Subcutaneous abdominal adipose tissue (tissue), 5 donors: ENCODE data around the gene WWOX.

Experiments used
- H3K27ac ChIP-seq: one replicate; pipeline ENCODE4 v1.7.0; 2013; ENCODE audit warnings: low read depth, mild to moderate bottlenecking, inconsistent platforms, low read length, moderate library complexity
- H3K27me3 ChIP-seq, 5 donors: one replicate each; pipeline ENCODE4 v1.7.0; 2013; ENCODE audit warnings: low read length in 5 of 5, inconsistent platforms in 1 of 5; ENCODE audit not compliant: control insufficient read depth in 5 of 5, insufficient read depth in 4 of 5
- H3K36me3 ChIP-seq, 5 donors: one replicate each; pipeline ENCODE4 v1.7.0; 2013; ENCODE audit warnings: low read length in 5 of 5; ENCODE audit not compliant: control insufficient read depth in 5 of 5, insufficient read depth in 5 of 5
- H3K4me1 ChIP-seq, 5 donors: one replicate each; pipeline ENCODE4 v1.7.0; 2013; ENCODE audit warnings: low read length in 5 of 5, mild to moderate bottlenecking in 3 of 5, moderate library complexity in 1 of 5; ENCODE audit not compliant: control insufficient read depth in 5 of 5, insufficient read depth in 5 of 5
- H3K4me3 ChIP-seq, 5 donors: one replicate each; pipeline ENCODE4 v1.7.0; 2013; ENCODE audit warnings: low read length in 5 of 5, low read depth in 1 of 5
- H3K9ac ChIP-seq, 5 donors: one replicate each; pipeline ENCODE4 v1.7.0; 2013; ENCODE audit warnings: low read length in 5 of 5, mild to moderate bottlenecking in 4 of 5, moderate library complexity in 3 of 5
- H3K9me3 ChIP-seq, 5 donors: one replicate each; pipeline ENCODE4 v1.7.0; 2013; ENCODE audit warnings: low read length in 5 of 5; ENCODE audit not compliant: control insufficient read depth in 5 of 5
- donor health status: healthy.
- donor health status: healthy.
- donor health status: healthy.
- donor health status: healthy.
- donor health status: healthy.

WWOX gene

GRCh38 chr16:78570399-78571141 lies 471.1 kb downstream of the WWOX start:
- Histone ChIP-seq H3K9ac (no peak overlapping the region), H3K4me3 (no peak overlapping the region), H3K27me3 (no peaks in the 10 kb centered on the region), H3K9me3 (peaks cover 0 to 5% (median 0%) of the 10 kb centered on the region in 5 donors), H3K27ac (no peak overlapping the region), H3K4me1 (peaks cover 0 to 2% (median 0%) of the 10 kb centered on the region in 5 donors), H3K36me3 (no peaks in the 10 kb centered on the region)

- H3K27me3 ChIP-seq: no peaks in the 10 kb centered on the region
- H3K9ac ChIP-seq: no peak overlapping the region
- H3K36me3 ChIP-seq: no peaks in the 10 kb centered on the region
- H3K4me1 ChIP-seq: peaks cover 0 to 2% (median 0%) of the 10 kb centered on the region in 5 donors
- no peak overlapping the region for H3K4me3 ChIP-seq
- H3K9me3 ChIP-seq: peaks cover 0 to 5% (median 0%) of the 10 kb centered on the region in 5 donors
- H3K27ac ChIP-seq: no peak overlapping the region
Observed at GRCh38 chr16:78571434-78571833, 472.0 kb downstream of the WWOX start.

- no peaks in the 10 kb centered on the region for H3K27me3 ChIP-seq
- no peak overlapping the region for H3K9ac ChIP-seq
- H3K36me3 ChIP-seq: no peaks in the 10 kb centered on the region
- H3K9me3 ChIP-seq: peaks cover 0 to 5% (median 0%) of the 10 kb centered on the region in 5 donors
- no peak overlapping the region for H3K27ac ChIP-seq
- no peak overlapping the region for H3K4me3 ChIP-seq
- H3K4me1 ChIP-seq: peaks cover 0 to 2% (median 0%) of the 10 kb centered on the region in 5 donors
Observed at GRCh38 chr16:78571898-78572358, 472.5 kb downstream of the WWOX start.

- no peak overlapping the region for H3K27ac ChIP-seq
- no peak overlapping the region for H3K9ac ChIP-seq
- no peaks in the 10 kb centered on the region for H3K36me3 ChIP-seq
- no peak overlapping the region for H3K4me3 ChIP-seq
- H3K27me3 ChIP-seq: no peaks in the 10 kb centered on the region
- H3K4me1 ChIP-seq: peaks cover 0 to 2% (median 0%) of the 10 kb centered on the region in 5 donors
- H3K9me3 ChIP-seq: peaks cover 0 to 5% (median 0%) of the 10 kb centered on the region in 5 donors
Observed at GRCh38 chr16:78574571-78574970, 475.1 kb downstream of the WWOX start.

GRCh38 chr16:78576941-78577340 lies 477.5 kb downstream of the WWOX start:
- Histone ChIP-seq H3K4me1 (peaks cover 0 to 2% (median 0%) of the 10 kb centered on the region in 5 donors), H3K27ac (no peak overlapping the region), H3K9ac (no peak overlapping the region), H3K27me3 (no peaks in the 10 kb centered on the region), H3K9me3 (peaks cover 0 to 5% (median 0%) of the 10 kb centered on the region in 5 donors), H3K4me3 (no peak overlapping the region), H3K36me3 (no peaks in the 10 kb centered on the region)

GRCh38 chr16:78577630-78578029 lies 478.2 kb downstream of the WWOX start:
- Histone ChIP-seq H3K27ac (no peak overlapping the region), H3K4me3 (no peak overlapping the region), H3K27me3 (no peaks in the 10 kb centered on the region), H3K9me3 (peaks cover 0 to 5% (median 0%) of the 10 kb centered on the region in 5 donors), H3K9ac (no peak overlapping the region), H3K36me3 (no peaks in the 10 kb centered on the region), H3K4me1 (no peaks in the 10 kb centered on the region)

- no peaks in the 10 kb centered on the region for H3K4me1 ChIP-seq
- H3K4me3 ChIP-seq: no peak overlapping the region
- no peak overlapping the region for H3K9ac ChIP-seq
- H3K9me3 ChIP-seq: no peaks in the 10 kb centered on the region
- H3K27ac ChIP-seq: no peak overlapping the region
- no peaks in the 10 kb centered on the region for H3K27me3 ChIP-seq
- H3K36me3 ChIP-seq: no peaks in the 10 kb centered on the region
Observed at GRCh38 chr16:78579020-78579419, 479.6 kb downstream of the WWOX start.

- no peak overlapping the region for H3K27ac ChIP-seq
- no peaks in the 10 kb centered on the region for H3K27me3 ChIP-seq
- no peak overlapping the region for H3K4me3 ChIP-seq
- H3K9ac ChIP-seq: no peak overlapping the region
- H3K4me1 ChIP-seq: peaks cover 0 to 4% (median 0%) of the 10 kb centered on the region in 5 donors
- H3K36me3 ChIP-seq: no peaks in the 10 kb centered on the region
- H3K9me3 ChIP-seq: no peaks in the 10 kb centered on the region
Observed at GRCh38 chr16:78583441-78583840, 484.0 kb downstream of the WWOX start.

- Histone ChIP-seq H3K9ac (no peak overlapping the region), H3K36me3 (no peaks in the 10 kb centered on the region), H3K27me3 (no peaks in the 10 kb centered on the region), H3K27ac (no peak overlapping the region), H3K4me3 (no peak overlapping the region), H3K4me1 (peaks cover 0 to 4% (median 0%) of the 10 kb centered on the region in 5 donors), H3K9me3 (no peaks in the 10 kb centered on the region)
Observed at GRCh38 chr16:78584213-78584860, 484.9 kb downstream of the WWOX start.

GRCh38 chr16:78584991-78585390 lies 485.5 kb downstream of the WWOX start:
- peaks cover 0 to 4% (median 0%) of the 10 kb centered on the region in 5 donors for H3K4me1 ChIP-seq
- no peaks in the 10 kb centered on the region for H3K36me3 ChIP-seq
- no peaks in the 10 kb centered on the region for H3K9me3 ChIP-seq
- H3K4me3 ChIP-seq: no peak overlapping the region
- H3K27ac ChIP-seq: no peak overlapping the region
- H3K9ac ChIP-seq: no peak overlapping the region
- no peaks in the 10 kb centered on the region for H3K27me3 ChIP-seq
